Thymus (tissue), 11 donors: ENCODE results near the gene DIRAS2. TPM values are rescaled to one million over a fixed set of nuclear protein-coding genes. Genes with fewer than 3 reads are reported as not detected.

ENCODE experiments used
- DNase-seq, 9 donors: peaks; one replicate each; pipeline ENCODE4 v3.0.0-alpha.2; 2013; ENCODE audit warnings: low spot score in 9 of 9, low read depth in 6 of 9, missing footprints in 1 of 9
- H3K27ac ChIP-seq, 2 donors: one replicate each; pipeline ENCODE4 v1.5.1; 2013; ENCODE audit warnings: control low read depth in 1 of 2, low read depth in 1 of 2, low read length in 1 of 2, mild to moderate bottlenecking in 1 of 2, moderate library complexity in 1 of 2
- H3K27me3 ChIP-seq, 2 donors: one replicate each; pipeline ENCODE4 v1.5.1; 2013; ENCODE audit warnings: low read length in 1 of 2; ENCODE audit not compliant: control insufficient read depth in 2 of 2, insufficient read depth in 1 of 2
- H3K36me3 ChIP-seq, 2 donors: one replicate each; pipeline ENCODE4 v1.5.1; 2013; ENCODE audit warnings: low read length in 1 of 2, mild to moderate bottlenecking in 1 of 2, moderate library complexity in 1 of 2; ENCODE audit not compliant: control insufficient read depth in 2 of 2, insufficient read depth in 2 of 2
- H3K4me1 ChIP-seq, 2 donors: one replicate each; pipeline ENCODE4 v1.5.1; 2013; ENCODE audit warnings: low read length in 2 of 2; ENCODE audit not compliant: control insufficient read depth in 2 of 2, insufficient read depth in 2 of 2
- H3K4me3 ChIP-seq, 2 donors: one replicate each; pipeline ENCODE4 v1.5.1; 2013; ENCODE audit warnings: low read length in 2 of 2, control low read depth in 1 of 2, mild to moderate bottlenecking in 1 of 2
- H3K9me3 ChIP-seq, 2 donors: one replicate each; pipeline ENCODE4 v1.5.1; 2013; ENCODE audit warnings: low read length in 1 of 2, mild to moderate bottlenecking in 1 of 2; ENCODE audit not compliant: control insufficient read depth in 2 of 2, insufficient read depth in 1 of 2
- WGBS: extraction: QIAGEN DNeasy Blood & Tissue Kit; methylation state at CpG from one replicate; pipeline ENCODE4 v1.1.7; 2013; 5-methylcytosine and 5-hydroxymethylcytosine counted together
- polyA plus RNA-seq: library from polyadenylated mRNA; stranded (reverse); fragments of 200-250 nt; gene quantifications from one replicate; pipeline ENCODE4 v1.2.3, GENCODE V29; 2013
- total RNA-seq: library from RNA; stranded (reverse); fragments of 120-200 nt; gene quantifications from one replicate; pipeline ENCODE4 v1.2.4, GENCODE V29; 2013
- donor health status: healthy.

The DIRAS2 gene
- total and polyA plus RNA-seq, 2 donors = 0.32 to 0.42 TPM

DNA sequence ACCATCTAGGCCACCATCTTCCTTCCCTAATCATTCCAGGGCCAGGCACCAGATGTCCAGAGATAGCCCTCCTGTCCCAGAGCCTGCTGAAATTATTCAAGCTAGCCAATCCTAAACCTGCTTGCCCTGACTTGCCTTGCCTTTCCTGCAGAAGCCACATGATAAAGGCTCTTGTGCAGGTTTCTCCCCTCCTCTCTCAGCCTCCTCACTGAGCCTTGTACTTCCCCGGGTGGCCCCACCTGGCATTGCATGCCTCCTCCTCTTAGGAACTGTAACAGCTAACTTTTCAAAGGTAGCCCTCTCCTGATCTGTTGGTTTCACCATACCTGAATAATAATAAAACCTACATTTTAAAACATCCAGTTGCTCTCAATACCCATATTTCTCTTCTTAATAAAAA lies 42.6 kb downstream of the DIRAS2 start:
- Histone ChIP-seq H3K27me3 (peaks cover 0 to 2% of the 10 kb centered on the region in 2 donors), H3K4me1 (no peaks in the 10 kb centered on the region), H3K4me3 (no peak overlapping the region), H3K9me3 (no peaks in the 10 kb centered on the region), H3K36me3 (no peaks in the 10 kb centered on the region), H3K27ac (no peak overlapping the region)
- DNase-seq = no peak
- 77% methylated on average over 1 of the region's 1 CpG for WGBS

DNA sequence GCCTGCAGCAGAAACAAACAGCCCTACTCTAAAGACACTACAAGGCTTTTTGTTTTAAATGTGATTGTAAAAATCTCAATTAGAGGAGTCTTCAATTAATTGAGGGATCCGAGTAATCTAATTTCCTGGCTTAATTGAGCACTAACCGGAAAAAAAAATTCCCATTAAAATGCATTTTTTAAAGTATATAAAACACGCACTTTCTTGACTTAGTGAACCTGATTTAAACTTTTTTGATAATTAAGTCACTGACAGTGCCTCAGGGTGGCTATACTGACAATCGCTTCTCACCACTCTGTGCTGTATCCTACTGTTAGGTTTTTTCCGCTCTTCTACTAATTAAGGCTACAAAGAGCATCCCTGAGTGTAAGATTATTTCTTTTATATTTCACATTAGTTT lies 44.4 kb downstream of the DIRAS2 start:
- DNase-seq = no peak
- 96% methylated on average over 5 of the region's 5 CpGs for WGBS
- H3K4me1 ChIP-seq = no peaks in the 10 kb centered on the region
- H3K4me3 ChIP-seq = no peak overlapping the region
- H3K9me3 ChIP-seq = no peaks in the 10 kb centered on the region
- no peaks in the 10 kb centered on the region for H3K36me3 ChIP-seq
- H3K27ac ChIP-seq = no peak overlapping the region
- H3K27me3 ChIP-seq = peaks cover 0 to 2% of the 10 kb centered on the region in 2 donors

DNA sequence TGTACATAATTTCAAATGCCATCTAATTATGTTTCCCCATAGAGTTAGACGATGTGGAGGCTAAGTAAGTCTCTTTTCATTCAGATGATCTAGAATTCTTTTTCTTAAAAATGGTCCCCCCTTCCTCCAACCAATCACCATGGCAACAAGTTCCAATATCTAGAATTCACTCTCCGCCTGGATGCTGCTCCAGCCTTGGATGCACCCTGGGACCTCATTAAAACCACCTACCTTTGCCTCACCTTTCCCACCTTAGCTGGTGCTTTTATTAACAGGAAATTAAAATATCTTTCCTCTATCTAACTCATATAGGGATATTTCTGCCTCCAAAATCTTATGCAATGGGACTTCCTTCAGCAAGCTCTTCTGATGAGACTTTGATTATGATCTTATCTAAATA lies 49.0 kb downstream of the DIRAS2 start:
- WGBS = 76% methylated on average over 2 of the region's 2 CpGs
- H3K27ac ChIP-seq = no peak overlapping the region
- no peaks in the 10 kb centered on the region for H3K9me3 ChIP-seq
- no peaks in the 10 kb centered on the region for H3K36me3 ChIP-seq
- H3K27me3 ChIP-seq = peaks cover 0 to 2% of the 10 kb centered on the region in 2 donors
- no peak overlapping the region for H3K4me3 ChIP-seq
- DNase-seq = no peak
- no peaks in the 10 kb centered on the region for H3K4me1 ChIP-seq

DNA sequence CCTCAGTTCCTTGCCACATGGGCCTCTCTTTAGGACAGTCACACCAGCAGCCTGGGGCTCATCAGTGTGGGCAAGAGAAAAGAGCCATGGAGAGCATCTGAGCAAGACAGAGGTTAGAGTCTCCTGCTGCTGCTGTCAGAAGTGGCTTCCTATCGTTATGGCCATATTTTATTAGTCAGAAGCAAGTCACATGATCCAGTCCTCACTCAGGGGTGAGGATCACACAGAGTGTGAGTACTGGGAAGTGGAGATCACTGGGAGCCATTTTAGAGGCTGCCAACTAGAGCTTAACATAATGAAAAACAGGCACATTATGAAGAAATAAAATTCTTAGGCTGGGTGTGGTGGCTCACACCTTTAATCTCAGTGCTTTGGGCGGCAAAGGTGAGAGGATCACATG lies 62.0 kb downstream of the DIRAS2 start:
- H3K4me3 ChIP-seq = no peak overlapping the region
- H3K9me3 ChIP-seq = no peaks in the 10 kb centered on the region
- H3K27me3 ChIP-seq = no peaks in the 10 kb centered on the region
- WGBS = 87% methylated on average over 2 of the region's 2 CpGs
- no peak for DNase-seq
- H3K36me3 ChIP-seq = no peaks in the 10 kb centered on the region
- H3K27ac ChIP-seq = no peak overlapping the region
- H3K4me1 ChIP-seq = no peaks in the 10 kb centered on the region

DNA sequence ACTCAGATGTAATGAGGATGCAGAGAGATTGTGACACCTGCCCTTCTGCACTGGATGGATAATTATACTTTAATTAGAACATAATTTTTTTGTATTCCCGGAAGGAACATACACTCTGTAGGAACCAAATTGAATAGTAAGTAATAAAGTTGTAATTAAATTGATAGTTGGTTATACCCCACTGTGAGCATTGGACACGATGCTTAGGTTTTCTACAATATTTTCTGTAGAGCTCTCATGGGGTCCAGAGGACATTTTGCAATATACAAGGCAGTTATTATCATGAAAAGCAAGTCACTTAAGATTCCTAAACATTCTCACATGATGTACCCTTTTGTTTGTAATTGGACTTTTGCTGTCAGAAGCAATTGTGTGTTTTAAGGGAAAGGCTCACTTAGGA lies 63.4 kb downstream of the DIRAS2 start:
- no peak for DNase-seq
- 97% methylated on average over 2 of the region's 2 CpGs for WGBS

GRCh38 chr9:90578126-90578815 lies 64.4 kb downstream of the DIRAS2 start:
- Histone ChIP-seq H3K27me3 (no peaks in the 10 kb centered on the region), H3K4me1 (no peaks in the 10 kb centered on the region), H3K27ac (no peak overlapping the region), H3K36me3 (no peaks in the 10 kb centered on the region), H3K9me3 (no peaks in the 10 kb centered on the region), H3K4me3 (no peak overlapping the region)
- no peak for DNase-seq
- 77% methylated on average over 3 of the region's 3 CpGs for WGBS

More for the DNA sequence above, 63.4 kb downstream of the DIRAS2 start:
- Histone ChIP-seq H3K9me3 (no peaks in the 10 kb centered on the region), H3K27ac (no peak overlapping the region), H3K4me3 (no peak overlapping the region), H3K36me3 (no peaks in the 10 kb centered on the region), H3K27me3 (no peaks in the 10 kb centered on the region), H3K4me1 (no peaks in the 10 kb centered on the region)

- DNase-seq = no peak
- H3K27ac ChIP-seq = no peak overlapping the region
- no peaks in the 10 kb centered on the region for H3K4me1 ChIP-seq
- 5% methylated on average over 1 of the region's 1 CpG for WGBS
- H3K27me3 ChIP-seq = no peaks in the 10 kb centered on the region
- H3K4me3 ChIP-seq = no peak overlapping the region
- no peaks in the 10 kb centered on the region for H3K9me3 ChIP-seq
- no peaks in the 10 kb centered on the region for H3K36me3 ChIP-seq
These were observed 73.1 kb downstream of the DIRAS2 start for GRCh38 chr9:90569511-90569910.

DNA sequence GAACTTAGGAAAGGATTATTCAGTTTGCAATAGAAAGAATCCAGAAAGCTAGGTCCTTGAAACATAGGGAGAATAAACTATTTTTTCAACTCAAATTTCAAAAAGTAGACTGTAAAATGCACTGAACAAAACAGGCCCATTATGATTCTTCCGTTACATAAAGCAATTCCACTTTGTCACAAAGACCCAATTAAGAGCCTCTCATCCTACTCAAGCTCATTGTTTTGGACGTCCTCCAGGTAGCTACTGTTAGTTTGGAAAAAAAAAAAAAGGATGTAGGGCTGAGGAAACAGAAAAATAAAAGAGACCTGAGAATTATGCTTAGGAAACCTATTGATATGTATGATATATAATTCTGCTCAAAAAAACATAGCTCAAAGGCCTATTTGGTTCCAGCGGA lies 74.0 kb downstream of the DIRAS2 start:
- Histone ChIP-seq H3K27me3 (no peaks in the 10 kb centered on the region), H3K4me1 (no peaks in the 10 kb centered on the region), H3K4me3 (no peak overlapping the region), H3K36me3 (no peaks in the 10 kb centered on the region), H3K27ac (no peak overlapping the region), H3K9me3 (no peaks in the 10 kb centered on the region)
- DNase-seq = no peak
- WGBS = 93% methylated on average over 3 of the region's 3 CpGs

- DNase-seq = no peak
- 93% methylated on average over 4 of the region's 4 CpGs for WGBS
- no peaks in the 10 kb centered on the region for H3K9me3 ChIP-seq
- H3K4me3 ChIP-seq = no peak overlapping the region
- H3K27me3 ChIP-seq = no peaks in the 10 kb centered on the region
- H3K4me1 ChIP-seq = no peaks in the 10 kb centered on the region
- no peak overlapping the region for H3K27ac ChIP-seq
- no peaks in the 10 kb centered on the region for H3K36me3 ChIP-seq
These were observed 80.4 kb downstream of the DIRAS2 start for GRCh38 chr9:90562229-90562628.
